Esophagus squamous epithelium (tissue), 5 donors: Measurements from ENCODE around the gene DUSP22. TPM values are rescaled to one million over a fixed set of nuclear protein-coding genes. Genes with fewer than 3 reads are reported as not detected.

Experiments
- DNase-seq: peaks from one replicate; lab custom pipeline; 2025; lab: John Stamatoyannopoulos, UW
- H3K27ac ChIP-seq, 4 donors: fragments of 200-600 bp; sonication (generic); one replicate each; pipeline ENCODE4 v1.5.1; 2016 to 2019; ENCODE audit warnings: mild to moderate bottlenecking in 1 of 4
- H3K27me3 ChIP-seq, 4 donors: fragments of 200-600 bp; sonication (generic); 1 replicate in 3 of 4; 2 replicates in 1 of 4; pipeline versions ENCODE4 v1.5.1 to v1.6.0; 2017 to 2021; ENCODE audit warnings: antibody characterized with exemption in 1 of 4
- H3K36me3 ChIP-seq, 3 donors: fragments of 200-600 bp; sonication (generic); one replicate each; pipeline ENCODE4 v1.5.1; 2016 to 2019
- H3K4me1 ChIP-seq, 3 donors: fragments of 200-600 bp; sonication (generic); one replicate each; pipeline ENCODE4 v1.5.1; 2017 to 2019
- H3K4me3 ChIP-seq, 4 donors: fragments of 200-600 bp; sonication (generic); 1 replicate in 3 of 4; 2 replicates in 1 of 4; pipeline ENCODE4 v1.5.1; 2016 to 2019; ENCODE audit warnings: mild to moderate bottlenecking in 2 of 4, moderate library complexity in 1 of 4
- H3K9me3 ChIP-seq, 3 donors: fragments of 200-600 bp; sonication (generic); one replicate each; pipeline ENCODE4 v1.5.1; 2016 to 2019
- CTCF ChIP-seq, 6 experiments: fragments of 450-650 bp in 4 of 6; fragments of 200-600 bp in 2 of 6; sonication (generic) in 2 of 6; IDR thresholded peaks; one replicate each; pipeline ENCODE4 v1.5.1; 2016 to 2019; ENCODE audit warnings: antibody characterized with exemption in 6 of 6, mild to moderate bottlenecking in 4 of 6, moderate library complexity in 4 of 6
- POLR2A ChIP-seq, 4 donors: fragments of 450-650 bp; IDR thresholded peaks; one replicate each; pipeline ENCODE4 v1.6.1; 2017; ENCODE audit warnings: antibody characterized with exemption in 4 of 4, mild to moderate bottlenecking in 4 of 4, moderate library complexity in 3 of 4
- WGBS, 2 donors: methylation state at CpG; one replicate each; pipeline ENCODE4 v1.1.5; 2018; 5-methylcytosine and 5-hydroxymethylcytosine counted together
- intact Hi-C: fragments of 100-400 bp; cut with DNase I; formaldehyde crosslinking; loops from one replicate; pipeline ENCODE4 v1.15.0; 2022
- total RNA-seq, 4 donors: library from RNA; depleted of rRNA; stranded (reverse); fragments of >200 nt; gene quantifications; one replicate each; pipeline ENCODE4 v1.1.0, GENCODE V29; 2016
- donor health status: DM: yes; HTN: yes; CAD: no.

The DUSP22 gene
- total RNA-seq, 4 donors from 2014 or later: 34.2 to 54.6 (median 45.2) TPM

DNA sequence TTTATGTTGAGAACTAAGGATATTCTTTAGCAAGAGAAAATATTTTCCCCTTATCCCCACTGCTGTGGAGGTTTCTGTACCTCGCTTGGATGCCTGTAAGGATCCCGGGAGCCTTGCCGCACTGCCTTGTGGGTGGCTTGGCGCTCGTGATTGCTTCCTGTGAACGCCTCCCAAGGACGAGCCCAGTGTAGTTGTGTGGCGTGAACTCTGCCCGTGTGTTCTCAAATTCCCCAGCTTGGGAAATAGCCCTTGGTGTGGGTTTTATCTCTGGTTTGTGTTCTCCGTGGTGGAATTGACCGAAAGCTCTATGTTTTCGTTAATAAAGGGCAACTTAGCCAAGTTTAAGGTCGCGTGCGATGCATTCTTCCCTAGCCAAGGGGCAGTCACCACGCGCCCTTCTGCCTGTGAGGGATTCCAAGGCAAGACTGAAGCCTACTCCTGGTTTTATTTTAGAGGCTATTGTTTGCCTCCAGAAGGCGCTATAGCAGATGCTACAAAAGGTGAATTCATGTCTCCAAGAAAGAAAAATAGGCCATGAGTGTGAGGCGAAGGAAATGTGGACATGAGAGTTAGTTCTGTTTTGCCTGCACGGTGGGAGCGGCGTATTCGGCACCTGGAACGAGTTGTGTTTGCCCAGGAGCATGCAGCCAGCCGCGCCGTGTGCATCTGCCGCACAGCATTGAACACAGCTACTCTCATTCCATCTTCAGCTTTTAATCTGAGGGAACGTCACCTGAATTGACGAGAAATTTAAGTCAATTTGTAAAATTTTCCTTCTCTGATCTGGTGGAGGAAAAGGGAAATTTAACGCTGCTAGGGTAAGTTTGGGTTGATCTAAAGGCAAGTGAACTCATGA, 59.0 kb downstream of the DUSP22 start:
- WGBS, 2 donors: 86 to 91% methylated on average over 31 of the region's 31 CpGs
- intact Hi-C loops: no loop called here
- Histone ChIP-seq H3K9me3 (no peaks in the 10 kb centered on the region), H3K4me3 (no peak overlapping the region), H3K4me1 (no peaks in the 10 kb centered on the region), H3K27ac (no peak overlapping the region), H3K27me3 (no peaks in the 10 kb centered on the region), H3K36me3 (peaks cover 0 to 67% (median 5%) of the 10 kb centered on the region in 3 donors)
- TF ChIP-seq CTCF (IDR thresholded peaks at IDR 0.05) (no peak), POLR2A (IDR thresholded peaks at IDR 0.05) (no peak)
- no peak for DNase-seq

DNA sequence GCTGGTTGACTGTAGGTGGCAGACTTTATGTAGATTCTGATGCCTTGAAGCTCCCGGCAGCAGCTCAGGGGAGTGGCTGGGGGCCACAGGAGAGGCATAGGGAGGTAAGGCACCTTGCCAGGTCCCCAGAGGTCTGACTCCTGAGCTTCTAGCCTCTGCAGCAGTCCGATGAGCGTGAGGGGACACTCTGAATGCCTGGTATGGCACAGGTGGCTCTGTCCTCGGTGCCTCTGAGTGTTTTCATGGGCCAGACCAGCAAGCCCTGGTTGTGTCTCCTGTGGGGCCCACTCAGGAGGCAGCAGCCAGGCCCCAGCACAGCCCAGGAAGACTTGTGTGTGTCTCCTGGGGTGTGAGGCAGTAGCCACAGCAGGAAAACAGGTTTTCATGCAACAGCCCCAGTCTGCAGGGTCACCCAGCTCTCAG, 59.6 kb downstream of the DUSP22 start:
- Histone ChIP-seq H3K4me3 (no peak overlapping the region), H3K9me3 (no peaks in the 10 kb centered on the region), H3K36me3 (peaks cover 0 to 61% (median 5%) of the 10 kb centered on the region in 3 donors), H3K4me1 (no peaks in the 10 kb centered on the region), H3K27me3 (no peaks in the 10 kb centered on the region), H3K27ac (no peak overlapping the region)
- intact Hi-C loops: no loop called here
- DNase-seq: no peak
- WGBS, 2 donors: 79 to 82% methylated on average over 4 of the region's 4 CpGs
- TF ChIP-seq POLR2A (IDR thresholded peaks at IDR 0.05) (no peak), CTCF (IDR thresholded peaks at IDR 0.05) (no peak)

- WGBS, 2 donors: 83 to 84% methylated on average over 3 to 5 of the region's 5 CpGs
- no peak for TF ChIP-seq POLR2A (IDR thresholded peaks at IDR 0.05)
- no peak for TF ChIP-seq CTCF (IDR thresholded peaks at IDR 0.05)
- Histone ChIP-seq H3K27me3 (no peaks in the 10 kb centered on the region), H3K36me3 (peaks cover 0 to 55% (median 5%) of the 10 kb centered on the region in 3 donors), H3K27ac (no peak overlapping the region), H3K4me3 (no peak overlapping the region), H3K4me1 (no peaks in the 10 kb centered on the region), H3K9me3 (no peaks in the 10 kb centered on the region)
- no peak for DNase-seq
- intact Hi-C loops: no loop called here
These were observed 60.2 kb downstream of the DUSP22 start for GRCh38 chr6:352474-352873.

GRCh38 chr6:352896-353470, 60.7 kb downstream of the DUSP22 start:
- H3K27me3 ChIP-seq: no peaks in the 10 kb centered on the region
- H3K9me3 ChIP-seq: no peaks in the 10 kb centered on the region
- H3K27ac ChIP-seq: no peak overlapping the region
- intact Hi-C loops: no loop called here
- no peak for DNase-seq
- H3K36me3 ChIP-seq: peaks cover 0 to 49% (median 4%) of the 10 kb centered on the region in 3 donors
- H3K4me1 ChIP-seq: peaks cover 0 to 1% (median 0%) of the 10 kb centered on the region in 3 donors
- WGBS, 2 donors: 81 to 83% methylated on average over 11 of the region's 11 CpGs
- H3K4me3 ChIP-seq: no peak overlapping the region
- TF ChIP-seq POLR2A (IDR thresholded peaks at IDR 0.05) (no peak), CTCF (IDR thresholded peaks at IDR 0.05) (no peak)
